Endodermal cell (in vitro differentiated cells): ENCODE results near the gene CALM3. TPM values are rescaled to one million over a fixed set of nuclear protein-coding genes. Genes with fewer than 3 reads are reported as not detected.
A peak's percentile ranks its signal among the peaks of the same experiment; 100 is the strongest.

Experiments used
- DNase-seq: peaks from one replicate; pipeline ENCODE4 v3.0.0-alpha.2; 2017
- H3K27ac ChIP-seq: 2 replicates; pipeline ENCODE4 v1.5.1; 2013; ENCODE audit warnings: mild to moderate bottlenecking, low read depth, low read length, moderate library complexity
- H3K27me3 ChIP-seq: 2 replicates; pipeline ENCODE4 v1.6.1; 2013; ENCODE audit warnings: mild to moderate bottlenecking, low read length, moderate library complexity; ENCODE audit not compliant: insufficient read depth, control insufficient read depth, poor library complexity, severe bottlenecking
- H3K36me3 ChIP-seq: 2 replicates; pipeline ENCODE4 v1.7.0; 2013; ENCODE audit warnings: mild to moderate bottlenecking, low read length, moderate library complexity; ENCODE audit not compliant: control insufficient read depth, insufficient read depth
- H3K4me1 ChIP-seq: one replicate; pipeline ENCODE4 v1.7.0; 2013; ENCODE audit warnings: low read length; ENCODE audit not compliant: control insufficient read depth, insufficient read depth
- H3K4me3 ChIP-seq: 2 replicates; pipeline ENCODE4 v1.5.1; 2013; ENCODE audit warnings: mild to moderate bottlenecking, low read length, moderate library complexity
- H3K9ac ChIP-seq: 2 replicates; pipeline ENCODE4 v1.6.1; 2013; ENCODE audit warnings: mild to moderate bottlenecking, low read length, moderate library complexity; ENCODE audit not compliant: poor library complexity, severe bottlenecking; ENCODE audit errors: extremely low read depth
- H3K9me3 ChIP-seq: 2 replicates; pipeline ENCODE4 v1.6.1; 2013; ENCODE audit warnings: mild to moderate bottlenecking, low read length, moderate library complexity; ENCODE audit not compliant: control insufficient read depth
- H3K27ac Mint-ChIP-seq: 2 replicates; pipeline ENCODE4 v1.8.0; 2020; ENCODE audit warnings: mixed read lengths
- H3K27me3 Mint-ChIP-seq: 2 replicates; pipeline ENCODE4 v1.8.0; 2021; ENCODE audit warnings: mild to moderate bottlenecking, mixed read lengths; ENCODE audit not compliant: insufficient read depth
- H3K36me3 Mint-ChIP-seq: 2 replicates; pipeline ENCODE4 v1.8.0; 2020; ENCODE audit warnings: low read depth, mixed read lengths
- H3K4me1 Mint-ChIP-seq: 2 replicates; pipeline ENCODE4 v1.8.0; 2020; ENCODE audit warnings: mixed read lengths
- H3K4me3 Mint-ChIP-seq: 2 replicates; pipeline ENCODE4 v1.8.0; 2020; ENCODE audit warnings: mild to moderate bottlenecking, moderate library complexity, mixed read lengths
- H3K9me3 Mint-ChIP-seq: 2 replicates; pipeline ENCODE4 v1.8.0; 2020; ENCODE audit warnings: mild to moderate bottlenecking, mixed read lengths
- WGBS, 2 experiments: methylation state at CpG; one replicate each; pipeline versions ENCODE4 v1.1.5 to v1.1.7; 2013; ENCODE audit warnings: missing lambda C conversion rate in 2 of 2, mixed read lengths in 1 of 2; ENCODE audit not compliant: insufficient coverage in 1 of 2, insufficient read length in 1 of 2; 5-methylcytosine and 5-hydroxymethylcytosine counted together
- total RNA-seq, 2 donors: library from RNA; stranded (reverse); fragmentation: NEBNext Ultra II Directional in 1 of 2; extraction: Animal tissue kit (Norgen Biotek cat#: 25700) in 1 of 2; gene quantifications; 2 replicates in 1 of 2; 3 replicates in 1 of 2; pipeline ENCODE4 v1.2.1, GENCODE V29; 2021
- TF ChIP-seq, protein P1 (sequence below): fragments of 200-600 bp; sonication (generic); conservative IDR thresholded peaks from 2 replicates; pipeline ENCODE4 v1.5.0; 2021; ENCODE audit warnings: antibody characterized with exemption, mild to moderate bottlenecking

Gene CALM3
- total RNA-seq, 2 donors from 2014 or later = 564 to 573 TPM

- Mint-ChIP-seq H3K27me3 (peaks cover 60% of the 10 kb centered on the region), H3K9me3 (no peaks in the 10 kb centered on the region), H3K4me3 (no peak overlapping the region), H3K36me3 (no peaks in the 10 kb centered on the region), H3K4me1 (peaks cover 12% of the 10 kb centered on the region), H3K27ac (no peak overlapping the region)
- no peak overlapping the region for H3K9ac ChIP-seq
- DNase-seq = no peak
- H3K4me3 ChIP-seq = no peak overlapping the region
- no peaks in the 10 kb centered on the region for H3K4me1 ChIP-seq
- H3K36me3 ChIP-seq = no peaks in the 10 kb centered on the region
- 91 to 98% methylated on average over 4 of the region's 5 CpGs for WGBS, 2 experiments
- no peaks in the 10 kb centered on the region for H3K9me3 ChIP-seq
- peaks cover 24% of the 10 kb centered on the region for H3K27me3 ChIP-seq
- TF ChIP-seq, protein P1, sequence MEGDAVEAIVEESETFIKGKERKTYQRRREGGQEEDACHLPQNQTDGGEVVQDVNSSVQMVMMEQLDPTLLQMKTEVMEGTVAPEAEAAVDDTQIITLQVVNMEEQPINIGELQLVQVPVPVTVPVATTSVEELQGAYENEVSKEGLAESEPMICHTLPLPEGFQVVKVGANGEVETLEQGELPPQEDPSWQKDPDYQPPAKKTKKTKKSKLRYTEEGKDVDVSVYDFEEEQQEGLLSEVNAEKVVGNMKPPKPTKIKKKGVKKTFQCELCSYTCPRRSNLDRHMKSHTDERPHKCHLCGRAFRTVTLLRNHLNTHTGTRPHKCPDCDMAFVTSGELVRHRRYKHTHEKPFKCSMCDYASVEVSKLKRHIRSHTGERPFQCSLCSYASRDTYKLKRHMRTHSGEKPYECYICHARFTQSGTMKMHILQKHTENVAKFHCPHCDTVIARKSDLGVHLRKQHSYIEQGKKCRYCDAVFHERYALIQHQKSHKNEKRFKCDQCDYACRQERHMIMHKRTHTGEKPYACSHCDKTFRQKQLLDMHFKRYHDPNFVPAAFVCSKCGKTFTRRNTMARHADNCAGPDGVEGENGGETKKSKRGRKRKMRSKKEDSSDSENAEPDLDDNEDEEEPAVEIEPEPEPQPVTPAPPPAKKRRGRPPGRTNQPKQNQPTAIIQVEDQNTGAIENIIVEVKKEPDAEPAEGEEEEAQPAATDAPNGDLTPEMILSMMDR = no peak
- H3K27ac ChIP-seq = no peak overlapping the region
Observed at GRCh38 chr19:46656541-46656940, 55.4 kb downstream of the CALM3 start.

GRCh38 chr19:46659151-46660007 lies 58.2 kb downstream of the CALM3 start:
- peaks cover 28% of the 10 kb centered on the region for H3K27me3 ChIP-seq
- DNase-seq = peak; percentile 82
- no peaks in the 10 kb centered on the region for H3K4me1 ChIP-seq
- H3K4me1 Mint-ChIP-seq = peaks cover 15% of the 10 kb centered on the region
- no peak overlapping the region for H3K27ac ChIP-seq
- H3K36me3 ChIP-seq = no peaks in the 10 kb centered on the region
- H3K4me3 Mint-ChIP-seq = peak overlapping the region; percentile 42
- no peaks in the 10 kb centered on the region for H3K36me3 Mint-ChIP-seq
- WGBS, 2 experiments = 3 to 5% methylated on average over 8 to 24 of the region's 28 CpGs
- TF ChIP-seq, protein P1 = no peak
- H3K9me3 ChIP-seq = no peaks in the 10 kb centered on the region
- peak overlapping the region; percentile 73 for H3K4me3 ChIP-seq
- H3K27ac Mint-ChIP-seq = no peak overlapping the region
- no peaks in the 10 kb centered on the region for H3K9me3 Mint-ChIP-seq
- H3K27me3 Mint-ChIP-seq = peaks cover 51% of the 10 kb centered on the region
- no peak overlapping the region for H3K9ac ChIP-seq

DNA sequence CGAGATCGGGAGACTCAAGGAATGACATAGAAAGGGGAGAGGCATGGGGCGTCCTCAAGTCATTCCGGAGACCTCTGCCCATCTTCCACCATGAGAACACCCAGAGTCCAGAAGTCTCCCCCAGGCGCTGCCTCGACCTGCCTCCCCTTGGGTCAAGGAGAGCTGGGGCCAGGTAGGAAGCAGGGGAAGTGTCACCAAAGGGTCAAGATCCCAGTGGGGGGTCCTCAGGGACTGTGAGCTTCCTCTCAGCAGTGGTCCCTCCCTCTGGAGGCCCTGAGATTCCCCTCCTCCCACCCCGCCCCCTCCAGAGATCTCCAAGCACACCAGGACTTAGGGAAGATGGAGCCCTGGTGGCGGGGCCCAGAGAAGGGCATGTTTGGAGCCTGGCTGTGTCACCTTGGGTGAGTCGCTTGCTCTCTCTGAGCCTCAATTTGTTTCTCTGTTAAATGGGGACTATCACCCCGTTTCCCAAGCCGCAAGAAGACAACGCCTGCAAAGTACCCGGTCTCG lies 58.9 kb downstream of the CALM3 start:
- Mint-ChIP-seq H3K36me3 (no peaks in the 10 kb centered on the region), H3K27ac (no peak overlapping the region), H3K27me3 (peaks cover 56% of the 10 kb centered on the region), H3K4me3 (peak overlapping the region; percentile 42), H3K9me3 (no peaks in the 10 kb centered on the region), H3K4me1 (peaks cover 12% of the 10 kb centered on the region)
- Histone ChIP-seq H3K36me3 (no peaks in the 10 kb centered on the region), H3K4me1 (no peaks in the 10 kb centered on the region), H3K9ac (no peak overlapping the region), H3K27me3 (peaks cover 28% of the 10 kb centered on the region), H3K27ac (no peak overlapping the region), H3K4me3 (peak overlapping the region; percentile 73), H3K9me3 (no peaks in the 10 kb centered on the region)
- 12% methylated on average over 7 to 14 of the region's 14 CpGs for WGBS, 2 experiments
- DNase-seq = peak; percentile 86
- TF ChIP-seq, protein P1 = no peak

Other genes with a start within 250 kb of the CALM3 start
- 10 to 100 TPM; 27.5 to 30.5 TPM for gene CCDC8, start 187.8 kb upstream of the CALM3 start, total RNA-seq
- under 1 TPM; 0.20 to 0.33 TPM for gene PNMA8C, start 172.4 kb upstream of the CALM3 start, total RNA-seq
- gene PNMA8A, start 129.8 kb upstream of the CALM3 start, total RNA-seq = 10 to 100 TPM; 17.3 to 32.5 TPM
- 1 to 10 TPM; 3.1 to 5.9 TPM for gene PNMA8B, start 105.5 kb upstream of the CALM3 start, total RNA-seq
- gene PTGIR, start 23.8 kb downstream of the CALM3 start, total RNA-seq = not detected
- not detected for gene GNG8, start 34.9 kb downstream of the CALM3 start, total RNA-seq
- under 1 TPM; 0.15 to 0.70 TPM for gene DACT3, start 59.9 kb downstream of the CALM3 start, total RNA-seq
- gene PRKD2, start 115.8 kb downstream of the CALM3 start, total RNA-seq = 10 to 100 TPM; 80.5 to 90.8 TPM
- 10 to 100 TPM; 19.8 to 33.7 TPM for gene FKRP, start 144.7 kb downstream of the CALM3 start, total RNA-seq
- 100 to 1,000 TPM; 142 to 155 TPM for gene STRN4, start 145.1 kb downstream of the CALM3 start, total RNA-seq
- gene SLC1A5, start 187.3 kb downstream of the CALM3 start, total RNA-seq = 10 to 100 TPM; 77.6 to 78.1 TPM
- gene AP2S1, start 249.5 kb downstream of the CALM3 start, total RNA-seq = 100 to 1,000 TPM; 162 to 214 TPM